ENCODE results near the gene DSE. TPM values are rescaled to one million over a fixed set of nuclear protein-coding genes. Genes with fewer than 3 reads are reported as not detected.

The DSE gene
- total RNA-seq, 2 donors from 2014 or later: 5.0 to 9.3 TPM

DNA sequence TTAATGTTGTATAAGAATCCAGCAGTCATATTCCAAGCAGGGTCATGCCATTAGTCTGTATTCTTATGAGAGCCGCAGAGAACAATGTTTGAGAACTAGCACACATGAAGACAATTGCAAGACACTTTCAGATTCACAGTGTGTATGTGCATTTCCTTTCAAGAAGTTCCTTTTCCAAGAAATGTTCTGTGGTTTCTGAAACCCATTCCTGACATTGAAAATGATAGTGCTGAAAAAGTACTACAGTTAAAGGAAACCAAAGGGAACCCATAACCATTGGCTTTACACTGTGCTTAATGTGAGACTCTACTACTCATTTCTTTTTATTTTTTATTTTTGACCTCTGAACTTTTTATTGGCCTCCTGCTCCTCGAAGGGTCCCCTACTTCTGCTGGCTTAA, 86.2 kb downstream of the DSE start:
- H3K36me3 ChIP-seq: no peaks in the 10 kb centered on the region
- H3K4me1 ChIP-seq: no peaks in the 10 kb centered on the region
- no peak overlapping the region for H3K27ac ChIP-seq
- H3K27me3 ChIP-seq: peaks cover 4% of the 10 kb centered on the region
- no peak for DNase-seq
- no peak overlapping the region for H3K4me3 ChIP-seq
- TF ChIP-seq, protein P1, sequence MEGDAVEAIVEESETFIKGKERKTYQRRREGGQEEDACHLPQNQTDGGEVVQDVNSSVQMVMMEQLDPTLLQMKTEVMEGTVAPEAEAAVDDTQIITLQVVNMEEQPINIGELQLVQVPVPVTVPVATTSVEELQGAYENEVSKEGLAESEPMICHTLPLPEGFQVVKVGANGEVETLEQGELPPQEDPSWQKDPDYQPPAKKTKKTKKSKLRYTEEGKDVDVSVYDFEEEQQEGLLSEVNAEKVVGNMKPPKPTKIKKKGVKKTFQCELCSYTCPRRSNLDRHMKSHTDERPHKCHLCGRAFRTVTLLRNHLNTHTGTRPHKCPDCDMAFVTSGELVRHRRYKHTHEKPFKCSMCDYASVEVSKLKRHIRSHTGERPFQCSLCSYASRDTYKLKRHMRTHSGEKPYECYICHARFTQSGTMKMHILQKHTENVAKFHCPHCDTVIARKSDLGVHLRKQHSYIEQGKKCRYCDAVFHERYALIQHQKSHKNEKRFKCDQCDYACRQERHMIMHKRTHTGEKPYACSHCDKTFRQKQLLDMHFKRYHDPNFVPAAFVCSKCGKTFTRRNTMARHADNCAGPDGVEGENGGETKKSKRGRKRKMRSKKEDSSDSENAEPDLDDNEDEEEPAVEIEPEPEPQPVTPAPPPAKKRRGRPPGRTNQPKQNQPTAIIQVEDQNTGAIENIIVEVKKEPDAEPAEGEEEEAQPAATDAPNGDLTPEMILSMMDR (IDR thresholded peaks at IDR 0.05): no peak
- intact Hi-C loops (cut with DNase I): no loop called here
- no peak overlapping the region for H3K9ac ChIP-seq (ENCODE audit: low read depth in 2 of 2, low read length in 2 of 2)
- H3K9me3 ChIP-seq: no peaks in the 10 kb centered on the region

DNA sequence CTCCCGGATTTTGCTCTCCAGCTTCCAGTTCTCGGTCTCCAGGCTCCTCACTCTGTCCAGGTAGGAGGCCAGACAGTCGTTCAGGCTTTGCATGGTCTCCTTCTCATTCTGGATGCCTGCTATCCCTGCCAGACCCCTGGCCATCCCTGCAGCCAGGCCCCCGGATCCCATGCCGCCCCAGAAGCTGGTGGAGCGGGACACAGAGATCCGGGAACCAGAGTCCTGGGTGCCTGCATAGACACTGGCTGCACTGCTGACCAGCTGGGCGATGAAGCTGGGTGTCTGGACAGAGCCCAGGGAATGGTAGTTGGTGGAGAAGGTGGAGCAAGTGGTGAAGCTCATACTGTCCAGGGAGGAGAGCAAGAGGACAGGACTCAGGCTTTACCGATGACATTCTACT, 87.5 kb downstream of the DSE start:
- no peak for DNase-seq
- no peaks in the 10 kb centered on the region for H3K36me3 ChIP-seq

DNA sequence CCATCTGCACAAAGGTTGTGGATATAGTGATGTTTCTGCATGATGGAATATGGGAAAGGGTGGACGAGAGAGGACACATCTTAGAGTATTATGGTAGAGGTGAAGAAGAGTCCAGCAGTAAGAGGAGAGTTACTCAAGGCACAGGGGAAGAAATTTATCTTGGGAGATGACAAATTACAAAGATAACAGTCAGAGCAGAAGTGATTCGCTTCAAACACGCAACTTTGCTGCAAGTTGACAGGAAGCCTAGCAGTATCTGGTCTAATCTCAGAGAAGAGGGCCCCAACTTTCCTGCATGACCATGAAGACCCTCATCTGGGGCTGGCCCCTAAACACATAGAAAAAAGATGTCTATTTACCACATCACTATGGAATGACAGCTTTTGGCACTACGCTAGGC, 89.2 kb downstream of the DSE start:
- Histone ChIP-seq H3K36me3 (no peaks in the 10 kb centered on the region), H3K9me3 (no peaks in the 10 kb centered on the region), H3K27me3 (peaks cover 23% of the 10 kb centered on the region), H3K9ac (ENCODE audit: low read depth in 2 of 2, low read length in 2 of 2) (no peak overlapping the region), H3K27ac (no peak overlapping the region), H3K4me3 (no peak overlapping the region), H3K4me1 (no peaks in the 10 kb centered on the region)
- DNase-seq: no peak
- TF ChIP-seq, protein P1 (IDR thresholded peaks at IDR 0.05): no peak
- intact Hi-C loops (cut with DNase I): no loop called here

More for the DNA sequence above, 87.5 kb downstream of the DSE start:
- no peaks in the 10 kb centered on the region for H3K4me1 ChIP-seq
- no peaks in the 10 kb centered on the region for H3K9me3 ChIP-seq
- H3K4me3 ChIP-seq: no peak overlapping the region
- H3K27me3 ChIP-seq: peaks cover 16% of the 10 kb centered on the region
- no peak overlapping the region for H3K27ac ChIP-seq
- H3K9ac ChIP-seq (ENCODE audit: low read depth in 2 of 2, low read length in 2 of 2): no peak overlapping the region
- TF ChIP-seq, protein P1 (IDR thresholded peaks at IDR 0.05): no peak
- intact Hi-C loops (cut with DNase I): no loop called here

DNA sequence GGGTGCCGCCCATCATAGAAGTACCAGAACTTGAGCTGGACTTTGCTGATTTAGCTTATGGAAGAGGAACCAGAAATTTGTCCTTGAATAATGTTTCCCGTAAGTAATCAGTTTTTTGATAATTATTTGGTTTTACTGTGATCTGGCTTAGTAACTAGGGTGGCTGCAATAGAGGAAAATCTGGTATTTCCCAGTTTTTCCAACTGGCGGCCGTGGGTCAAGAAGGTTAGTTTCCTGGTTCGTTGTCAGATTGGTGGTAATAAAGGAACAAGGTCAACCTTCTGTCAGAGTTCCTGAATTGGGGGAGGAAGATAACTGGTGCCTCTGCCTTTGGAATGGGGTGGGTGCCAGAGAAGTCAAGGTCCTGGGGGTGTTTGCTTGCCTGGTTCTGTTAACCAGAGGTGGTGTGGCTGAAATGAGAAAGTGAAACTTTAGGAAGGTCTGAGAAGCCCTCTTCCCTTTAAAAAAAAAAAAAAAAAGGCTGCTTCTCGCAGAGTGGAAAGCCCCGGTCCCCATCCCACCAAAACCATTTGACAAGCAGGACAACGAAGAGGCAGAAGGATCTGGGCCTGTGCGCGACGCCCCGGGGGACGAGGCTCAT, 90.7 kb downstream of the DSE start, which contains the start of gene CALHM6:
CALHM6 (plus strand) TSS at position 45 of the 601 bp plus-strand sequence; CDS start at position 600, 555 bp downstream.
- Histone ChIP-seq H3K9me3 (no peaks in the 10 kb centered on the region), H3K27ac (peak within 1 kb of the TSS; percentile 15), H3K4me1 (no peaks in the 10 kb centered on the region), H3K4me3 (peak within 1 kb of the TSS; percentile 43), H3K27me3 (peaks cover 23% of the 10 kb centered on the region), H3K9ac (ENCODE audit: low read depth in 2 of 2, low read length in 2 of 2) (peak within 1 kb of the TSS; percentile 26 to 60), H3K36me3 (no peaks in the 10 kb centered on the region)
- DNase-seq: no peak
- TF ChIP-seq, protein P1 (IDR thresholded peaks at IDR 0.05): no peak
- intact Hi-C loops (cut with DNase I): no loop called here

DNA sequence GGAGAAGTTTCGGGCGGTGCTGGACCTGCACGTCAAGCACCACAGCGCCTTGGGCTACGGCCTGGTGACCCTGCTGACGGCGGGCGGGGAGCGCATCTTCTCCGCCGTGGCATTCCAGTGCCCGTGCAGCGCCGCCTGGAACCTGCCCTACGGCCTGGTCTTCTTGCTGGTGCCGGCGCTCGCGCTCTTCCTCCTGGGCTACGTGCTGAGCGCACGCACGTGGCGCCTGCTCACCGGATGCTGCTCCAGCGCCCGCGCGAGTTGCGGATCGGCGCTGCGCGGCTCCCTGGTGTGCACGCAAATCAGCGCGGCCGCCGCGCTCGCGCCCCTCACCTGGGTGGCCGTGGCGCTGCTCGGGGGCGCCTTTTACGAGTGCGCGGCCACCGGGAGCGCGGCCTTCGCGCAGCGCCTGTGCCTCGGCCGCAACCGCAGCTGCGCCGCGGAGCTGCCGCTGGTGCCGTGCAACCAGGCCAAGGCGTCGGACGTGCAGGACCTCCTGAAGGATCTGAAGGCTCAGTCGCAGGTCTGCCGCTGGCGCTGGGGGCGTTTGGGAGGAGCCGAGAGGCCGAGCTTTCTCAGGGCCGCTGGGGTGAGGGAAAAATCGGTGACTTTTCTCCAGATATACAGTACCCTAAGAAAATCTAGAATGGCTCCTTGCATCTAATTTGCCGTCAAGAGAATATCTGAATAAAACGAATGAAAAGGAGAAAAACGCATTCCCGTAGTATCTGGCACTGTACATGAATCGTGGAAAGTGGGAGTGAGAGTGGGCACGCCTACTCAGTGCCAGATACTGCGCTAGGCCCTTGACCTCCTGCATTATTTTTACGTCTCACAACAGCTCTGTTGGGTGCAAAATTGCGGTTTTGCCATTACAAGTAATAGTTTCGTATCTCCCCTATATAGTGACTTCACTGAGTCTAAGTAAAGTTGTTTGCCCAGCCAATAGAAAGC, 91.5 kb downstream of the DSE start:
- no peaks in the 10 kb centered on the region for H3K4me1 ChIP-seq
- no peaks in the 10 kb centered on the region for H3K36me3 ChIP-seq
- peak overlapping the region; percentile 21 for H3K27ac ChIP-seq
- TF ChIP-seq, protein P1 (IDR thresholded peaks at IDR 0.05): no peak
- peak overlapping the region; percentile 26 to 60 for H3K9ac ChIP-seq (ENCODE audit: low read depth in 2 of 2, low read length in 2 of 2)
- H3K4me3 ChIP-seq: peak overlapping the region; percentile 43
- peaks cover 23% of the 10 kb centered on the region for H3K27me3 ChIP-seq
- peak; percentile 32 for DNase-seq
- intact Hi-C loops (cut with DNase I): no loop called here
- no peaks in the 10 kb centered on the region for H3K9me3 ChIP-seq
